Activated T-cell treated with anti-CD3 and anti-CD28 coated beads for 1 hour (primary cell): ENCODE results near the gene HAUS1.
"Not testable (repeated sequence)": the region's sequence is repeated elsewhere in the genome, so short reads cannot be mapped to it uniquely, and the experiment has no call there.

ENCODE experiments used
- DNase-seq: peaks from one replicate; pipeline ENCODE4 v3.0.0-alpha.2; 2020; ENCODE audit warnings: low read depth

The HAUS1 gene

DNA sequence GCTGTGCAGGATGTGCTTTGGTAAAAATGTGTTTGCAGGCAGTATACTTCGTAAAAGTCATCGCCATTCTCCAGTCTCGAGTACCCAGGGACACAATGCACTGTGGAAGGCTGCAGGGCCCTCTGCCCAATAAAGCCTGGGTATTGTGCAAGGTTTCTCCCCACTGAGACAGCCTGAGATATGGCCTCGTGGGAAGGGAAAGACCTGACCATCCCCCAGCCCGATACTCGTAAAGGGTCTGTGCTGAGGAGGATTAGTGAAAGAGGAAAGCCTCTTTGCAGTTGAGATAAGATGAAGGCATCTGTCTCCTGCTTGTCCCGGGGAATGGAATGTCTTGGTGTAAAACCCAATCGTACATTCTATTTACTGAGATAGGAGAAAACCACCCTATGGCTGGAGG is 15.7 kb upstream of the HAUS1 start:
- DNase-seq, result not testable (repeated sequence)

DNA sequence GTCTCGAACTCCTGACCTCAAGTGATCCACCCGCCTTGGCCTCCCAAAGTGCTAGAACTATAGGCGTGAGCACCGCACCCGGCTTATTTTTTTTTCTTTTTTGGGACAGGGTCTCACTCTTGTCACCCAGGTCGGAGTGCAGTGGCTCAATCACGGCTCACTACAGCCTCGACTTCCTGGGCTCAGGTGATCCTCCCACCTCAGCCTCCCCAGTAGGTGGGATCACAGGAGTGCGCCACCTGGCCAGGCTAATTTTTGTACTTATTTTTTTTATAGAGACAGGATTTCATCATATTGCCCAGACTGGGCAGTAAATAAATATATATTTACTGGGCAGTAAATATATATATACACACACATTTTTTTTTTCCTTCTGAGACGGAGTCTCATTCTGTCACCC is 8.7 kb upstream of the HAUS1 start:
- no peak for DNase-seq

DNA sequence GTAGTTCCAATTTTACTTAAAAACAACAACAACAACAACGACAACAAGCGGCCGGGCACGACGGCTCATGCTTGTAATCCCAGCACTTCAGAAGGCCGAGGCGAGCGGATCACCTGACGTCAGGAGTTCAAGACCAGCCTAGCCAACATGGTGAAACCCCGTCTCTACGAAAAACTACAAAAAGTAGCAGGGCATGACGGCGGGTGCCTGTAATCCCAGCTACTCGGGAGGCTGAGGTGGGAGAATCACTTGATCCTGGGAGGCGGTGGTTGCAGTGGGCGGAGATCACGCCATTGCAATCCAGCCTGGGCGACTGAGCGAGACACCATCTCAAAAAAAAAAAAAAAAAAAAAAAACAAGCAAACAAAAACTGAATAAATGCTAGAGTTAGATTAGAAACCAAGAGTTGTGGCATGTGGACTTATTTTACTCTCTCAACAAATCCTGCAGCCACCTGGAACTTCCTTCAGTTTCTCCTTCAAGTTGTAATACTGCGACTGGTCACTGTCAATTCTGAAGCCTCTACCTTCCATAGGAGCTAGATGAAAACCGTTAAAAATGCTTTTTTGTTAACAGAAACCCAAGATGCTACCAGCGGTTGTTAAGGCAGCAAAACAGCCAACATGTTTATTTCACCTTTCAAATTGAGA is 7.4 kb upstream of the HAUS1 start:
- DNase-seq, result no peak

DNA sequence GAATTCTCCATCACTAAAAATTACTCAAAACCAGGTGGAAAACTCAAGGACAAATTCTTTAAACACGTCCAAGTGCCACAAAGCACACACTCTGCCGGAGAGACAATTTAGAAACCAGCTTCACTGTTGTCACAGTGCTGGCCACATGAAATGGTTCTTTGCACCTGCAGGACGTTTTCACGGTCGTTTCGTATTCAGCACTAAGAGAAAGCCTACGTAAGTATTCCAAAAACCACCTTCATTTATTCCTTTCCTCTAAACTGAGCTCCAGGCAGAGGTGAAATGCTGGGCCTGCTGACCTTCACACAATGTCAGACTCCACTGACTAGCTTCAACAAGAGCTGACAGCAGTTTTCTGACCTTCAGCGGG is 6.8 kb upstream of the HAUS1 start:
- DNase-seq, result no peak

DNA sequence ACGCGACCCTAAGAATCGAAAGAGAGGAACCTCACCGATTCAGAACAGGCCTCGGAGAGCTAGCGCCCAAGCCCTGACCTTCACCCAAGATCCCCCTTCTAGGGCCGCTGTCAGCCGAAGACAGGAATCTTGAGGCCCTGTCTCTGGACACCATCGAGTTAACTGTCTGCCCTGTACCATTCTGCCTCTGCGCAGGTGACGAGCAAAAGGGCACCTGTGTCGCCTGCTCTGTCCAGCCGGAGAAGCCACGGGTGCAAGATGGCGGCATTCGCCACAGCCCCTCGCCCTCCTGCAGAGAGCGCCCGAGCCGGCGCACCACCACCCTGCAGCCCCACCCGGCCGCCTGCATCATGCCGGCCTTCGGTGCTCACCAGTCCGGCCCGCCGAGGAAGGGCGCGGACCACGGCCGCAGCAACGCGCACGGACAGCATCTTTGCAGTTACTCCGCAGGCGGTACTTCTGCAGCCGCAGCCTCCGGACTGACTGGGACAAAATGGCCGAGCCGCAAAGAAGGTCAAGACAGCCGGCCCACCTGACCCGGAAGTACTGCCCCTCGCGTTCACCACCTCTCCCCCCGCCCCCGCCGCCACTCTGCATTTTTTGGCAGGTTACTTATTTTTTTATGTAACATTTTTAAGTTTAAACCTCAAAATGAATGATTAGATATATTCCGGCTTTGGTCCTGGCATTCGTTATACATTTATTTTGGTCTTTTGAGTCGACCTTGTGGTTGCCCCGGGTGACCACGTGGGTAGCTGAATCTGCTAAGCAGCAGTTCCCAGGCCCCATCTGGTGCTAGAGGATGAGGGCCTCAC is 6.2 kb upstream of the HAUS1 start, which contains the start of gene ATP5F1A:
Gene ATP5F1A (minus strand): TSS at position 496 of the 815 bp plus-strand sequence. CDS start 65 bp downstream, at position 431.
- DNase-seq, result peak; percentile 81

DNA sequence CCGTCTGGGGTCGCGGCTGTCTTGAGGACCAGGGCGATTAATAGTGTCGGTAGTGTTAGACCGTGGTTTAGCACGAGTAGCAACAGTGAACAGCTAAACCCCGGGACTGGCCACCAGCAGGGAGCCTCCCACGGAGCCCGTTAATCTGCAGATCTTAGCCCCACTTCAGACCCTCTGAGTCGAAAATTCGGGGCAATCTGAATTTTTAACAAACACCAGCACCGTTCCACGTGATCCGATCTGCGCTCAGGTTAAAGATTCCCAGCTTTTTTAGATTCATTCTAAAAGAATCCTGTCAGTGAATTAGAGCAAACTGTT is 5.6 kb upstream of the HAUS1 start:
- DNase-seq, result no peak

DNA sequence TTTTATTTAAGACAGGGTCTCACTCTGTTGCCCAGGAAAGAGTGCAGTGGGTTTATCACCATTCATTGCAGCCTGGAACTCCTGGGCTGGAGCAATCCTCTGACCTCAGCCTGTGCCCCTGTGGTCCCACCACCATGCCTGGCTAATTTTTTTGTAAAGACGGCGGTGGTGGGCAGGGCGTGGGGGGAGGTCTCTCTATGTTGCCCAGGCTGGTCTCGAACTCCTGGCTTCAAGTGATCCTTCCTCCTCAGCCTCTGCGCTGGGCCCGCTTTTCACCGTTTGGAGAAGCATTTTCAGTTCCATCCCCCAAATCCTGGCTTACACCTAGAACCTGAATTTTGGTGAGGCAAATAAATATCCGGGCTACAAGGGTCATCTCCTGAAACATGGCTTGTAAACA is 4.7 kb upstream of the HAUS1 start:
- no peak for DNase-seq

DNA sequence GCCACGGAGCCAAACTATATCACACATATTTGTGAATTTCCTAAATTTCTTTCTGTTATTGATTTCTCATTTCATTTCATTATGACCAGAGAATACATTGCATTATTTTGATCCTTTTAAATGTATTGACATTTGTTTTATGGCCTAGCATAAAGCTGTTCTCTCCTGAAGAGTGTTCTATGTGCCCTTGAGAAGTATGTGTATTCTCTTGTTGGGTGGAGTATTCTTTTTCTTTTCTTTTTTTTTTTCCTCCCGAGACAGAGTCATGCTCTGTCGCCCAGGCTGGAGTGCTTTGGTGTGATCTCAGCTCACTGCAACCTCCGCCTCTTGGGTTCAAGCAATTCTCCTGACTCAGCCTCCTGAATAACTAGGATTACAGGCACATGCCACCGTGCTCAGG is 5.2 kb downstream of the HAUS1 start:
- DNase-seq, result no peak

DNA sequence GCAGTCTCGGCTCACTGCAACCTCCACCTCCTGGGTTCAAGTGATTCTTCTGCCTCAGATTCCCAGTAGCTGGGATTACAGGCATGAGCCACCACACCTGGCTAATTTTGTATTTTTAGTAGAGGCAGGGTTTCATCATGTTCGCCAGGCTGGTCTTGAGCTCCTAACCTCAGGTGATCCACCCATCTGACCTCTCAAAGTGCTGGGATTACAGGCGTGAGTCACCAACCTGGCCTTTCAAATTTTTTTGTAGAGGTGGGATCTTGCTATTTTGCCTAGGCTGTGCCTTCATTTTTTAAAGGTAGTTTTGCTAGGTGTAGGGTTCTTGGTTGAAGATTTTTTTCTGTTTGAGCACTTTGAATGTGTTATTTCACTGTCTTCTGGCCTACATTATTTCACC is 6.2 kb downstream of the HAUS1 start:
- no peak for DNase-seq

DNA sequence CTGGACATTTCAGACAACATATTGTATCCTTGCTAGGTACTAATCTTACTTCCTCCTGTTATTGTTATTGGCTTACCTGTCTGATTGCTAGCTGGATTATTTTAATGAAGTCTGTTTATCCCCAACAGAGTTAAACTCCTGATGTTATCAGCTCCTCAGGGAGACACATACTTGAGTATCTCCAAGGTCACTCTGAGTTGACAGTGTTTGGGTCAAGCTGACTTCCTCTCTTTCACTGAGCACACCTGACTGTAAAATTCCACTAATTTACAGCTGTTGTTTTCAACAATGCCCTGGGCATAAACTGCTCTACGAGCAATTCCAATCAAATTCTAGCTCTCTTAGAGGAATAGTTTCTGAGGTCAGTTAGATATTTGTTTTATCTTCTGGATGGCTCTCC is 9.6 kb downstream of the HAUS1 start:
- DNase-seq, result no peak

DNA sequence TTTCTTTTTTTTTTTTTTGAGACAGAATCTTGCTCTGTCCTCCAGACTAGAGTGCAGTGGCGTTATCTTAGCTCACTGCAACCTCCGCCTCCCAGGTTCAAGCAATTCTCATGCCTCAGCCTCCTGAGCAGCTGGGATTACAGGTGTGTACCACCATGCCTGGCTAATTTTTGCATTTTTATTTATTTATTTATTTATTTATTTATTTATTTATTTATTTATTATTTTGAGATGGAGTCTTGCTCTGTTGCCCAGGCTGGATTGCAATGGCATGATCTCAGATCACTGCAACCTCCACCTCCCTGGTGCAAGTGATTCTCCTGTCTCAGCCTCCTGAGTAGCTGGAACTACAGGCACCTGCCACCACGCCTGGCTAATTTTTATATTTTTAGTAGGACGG is 22.4 kb downstream of the HAUS1 start:
- not testable (repeated sequence) for DNase-seq

DNA sequence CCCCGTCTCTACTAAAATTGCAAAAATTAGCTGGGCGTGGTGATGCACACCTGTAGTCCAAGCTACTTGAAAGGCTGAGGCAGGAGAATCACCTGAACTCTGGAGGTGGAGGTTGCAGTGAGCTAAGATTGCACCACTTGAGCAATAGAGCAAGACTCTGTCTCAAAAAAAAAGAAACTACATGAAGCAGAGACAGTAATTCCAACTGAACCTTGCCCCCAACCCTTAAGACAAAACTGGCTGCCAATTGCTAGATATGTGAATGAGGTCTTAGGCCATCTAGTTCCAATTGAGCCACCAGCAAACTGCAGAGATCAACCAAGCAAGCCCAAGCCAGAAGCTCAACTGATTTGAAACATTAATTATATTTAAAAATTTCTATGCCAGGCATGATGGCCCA is 25.9 kb downstream of the HAUS1 start:
- no peak for DNase-seq

DNA sequence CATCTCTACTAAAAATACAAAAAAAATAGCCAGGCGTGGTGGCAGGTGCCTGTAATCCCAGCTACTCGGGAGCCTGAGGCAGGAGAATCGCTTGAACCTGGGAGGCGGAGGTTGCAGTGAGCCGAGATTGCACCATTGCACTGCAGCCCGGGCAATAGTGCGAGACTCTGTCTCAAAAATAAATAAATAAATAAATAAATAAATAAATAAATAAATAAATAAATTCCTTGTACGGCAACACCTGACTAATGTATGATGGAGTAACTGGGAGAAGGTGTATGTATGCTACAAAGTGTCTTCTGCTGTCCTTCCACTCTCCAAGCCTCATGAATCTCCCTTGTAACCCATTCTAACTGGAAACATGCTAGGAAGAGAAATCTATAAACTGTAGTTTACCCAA is 26.4 kb downstream of the HAUS1 start:
- not testable (repeated sequence) for DNase-seq

DNA sequence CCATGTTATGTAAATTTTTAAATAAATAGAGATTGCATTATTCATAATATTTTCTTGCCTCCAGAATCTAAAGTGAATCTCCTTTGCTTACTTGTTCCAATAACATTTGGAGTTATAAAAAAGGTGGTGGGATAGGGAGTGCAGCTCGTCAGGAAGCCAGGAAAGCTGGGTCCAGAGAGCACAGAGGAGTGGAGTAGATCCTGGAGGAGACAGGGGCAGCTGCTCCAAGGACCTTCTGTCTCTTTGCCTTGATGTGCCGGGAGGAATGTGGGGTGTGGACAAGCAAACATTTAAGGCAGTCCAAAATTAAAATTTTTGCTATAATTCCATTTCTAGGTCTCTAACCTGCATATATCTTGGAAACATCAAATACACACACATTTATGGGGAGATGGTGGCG is 29.3 kb downstream of the HAUS1 start:
- DNase-seq, result no peak

DNA sequence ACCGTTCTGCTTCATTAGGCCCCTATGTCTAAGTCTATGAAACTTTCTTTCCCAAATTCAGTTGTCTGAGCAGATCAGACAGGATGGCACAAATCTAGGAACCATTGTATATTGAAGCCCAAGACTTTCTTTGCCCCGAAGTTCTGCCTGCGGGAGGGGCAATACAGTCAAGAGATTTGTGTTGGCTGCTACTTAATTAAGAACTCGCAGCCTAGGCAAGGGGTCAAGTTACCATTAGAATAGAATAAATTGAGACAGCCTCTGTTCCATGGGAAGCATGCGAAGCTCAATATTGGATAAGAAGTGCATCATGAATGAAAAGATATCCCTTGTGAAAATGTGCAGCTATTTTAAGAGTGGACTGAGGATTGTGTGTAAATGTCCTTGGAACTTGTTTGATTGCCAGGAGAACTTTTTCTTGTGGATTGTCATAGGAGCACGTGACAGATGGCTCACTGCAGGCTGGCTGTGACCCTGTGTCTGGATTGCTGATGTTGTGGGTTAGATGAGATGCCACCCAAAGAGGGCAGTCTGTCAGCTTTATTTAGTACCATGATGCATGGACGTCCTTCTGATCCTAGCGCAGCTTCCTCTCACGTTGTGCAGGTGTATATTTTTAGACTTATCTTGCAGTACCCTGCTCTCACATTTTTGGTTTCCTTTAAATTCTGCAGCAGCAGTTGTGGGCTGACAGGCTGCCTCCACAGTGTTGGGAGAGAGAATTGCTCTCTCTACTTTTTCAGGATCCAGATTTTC is 30.9 kb downstream of the HAUS1 start:
- no peak for DNase-seq

DNA sequence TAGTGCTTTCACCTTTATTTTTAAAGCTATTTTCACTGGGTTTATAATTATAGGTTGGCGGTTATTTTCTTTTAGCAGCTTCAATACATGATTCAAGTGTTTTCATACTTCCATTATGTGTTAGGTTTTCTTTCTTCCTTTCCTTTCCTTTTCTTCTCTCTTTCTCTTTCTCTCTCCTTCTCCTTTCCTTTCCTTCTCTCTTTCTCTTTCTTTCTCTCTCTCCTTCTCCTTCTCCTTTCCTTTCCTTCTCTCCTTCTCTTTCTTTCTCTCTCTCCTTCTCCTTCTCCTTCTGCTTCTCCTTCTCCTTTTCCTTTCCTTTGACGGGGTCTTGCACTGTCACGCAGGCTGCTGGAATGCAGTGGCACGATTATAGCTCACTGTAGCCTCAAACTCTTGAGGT is 36.0 kb downstream of the HAUS1 start:
- no peak for DNase-seq

DNA sequence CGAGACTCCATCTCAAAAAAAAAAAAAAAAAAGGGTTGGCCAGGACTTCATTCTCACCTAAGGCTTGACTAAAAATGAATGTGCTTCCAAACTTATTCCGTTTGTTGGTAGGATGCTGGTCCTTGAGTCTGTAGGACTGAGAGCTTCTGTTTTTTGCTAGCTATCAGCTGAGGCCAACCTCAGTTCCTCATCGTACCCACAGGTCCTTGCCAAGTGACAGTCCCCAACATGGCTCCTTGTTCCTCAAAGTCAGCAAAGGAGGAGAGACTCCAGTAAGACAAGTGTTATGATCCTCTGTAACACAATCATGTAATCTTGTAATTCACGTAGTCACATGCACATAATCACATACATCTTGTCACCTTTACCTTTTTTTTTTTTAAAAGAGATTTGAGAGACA is 37.0 kb downstream of the HAUS1 start:
- no peak for DNase-seq

DNA sequence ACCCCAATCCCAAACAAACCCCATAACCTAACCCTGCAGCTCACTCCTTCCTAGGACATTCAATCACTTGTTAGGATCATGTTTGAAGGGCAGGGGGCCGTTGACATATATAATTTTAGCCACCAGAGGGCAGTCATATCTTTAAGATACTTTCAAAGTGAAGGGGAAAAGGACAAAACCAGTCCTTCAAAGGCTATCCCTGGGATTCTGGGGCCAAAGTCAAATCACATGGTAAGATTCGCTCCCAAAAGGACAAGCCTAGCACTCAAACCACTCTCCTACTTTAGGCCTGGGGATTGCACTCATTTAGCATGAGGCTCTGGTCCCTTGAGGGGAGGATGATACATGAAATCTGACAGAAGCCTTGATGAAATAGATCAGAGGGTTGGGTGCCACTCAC is 44.6 kb downstream of the HAUS1 start:
- no peak for DNase-seq

DNA sequence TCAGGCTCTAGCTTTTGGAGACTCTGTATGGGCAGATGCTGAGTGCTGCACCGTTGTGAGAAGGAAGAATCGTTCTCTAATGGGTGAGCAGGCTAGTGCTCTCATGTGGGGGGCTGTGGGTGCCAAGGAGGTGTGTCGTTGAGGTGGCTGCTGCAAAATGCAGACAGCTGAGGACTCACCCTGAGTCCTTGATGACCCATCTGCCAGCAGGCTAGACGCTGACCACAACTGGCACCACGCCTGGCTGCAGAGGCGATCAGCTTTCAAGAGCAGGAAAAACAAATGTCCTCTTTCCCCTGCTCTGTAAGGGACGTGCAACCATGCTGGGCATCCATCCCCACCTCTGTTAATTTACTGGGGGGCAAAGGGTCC is 48.2 kb downstream of the HAUS1 start:
- DNase-seq, result no peak

DNA sequence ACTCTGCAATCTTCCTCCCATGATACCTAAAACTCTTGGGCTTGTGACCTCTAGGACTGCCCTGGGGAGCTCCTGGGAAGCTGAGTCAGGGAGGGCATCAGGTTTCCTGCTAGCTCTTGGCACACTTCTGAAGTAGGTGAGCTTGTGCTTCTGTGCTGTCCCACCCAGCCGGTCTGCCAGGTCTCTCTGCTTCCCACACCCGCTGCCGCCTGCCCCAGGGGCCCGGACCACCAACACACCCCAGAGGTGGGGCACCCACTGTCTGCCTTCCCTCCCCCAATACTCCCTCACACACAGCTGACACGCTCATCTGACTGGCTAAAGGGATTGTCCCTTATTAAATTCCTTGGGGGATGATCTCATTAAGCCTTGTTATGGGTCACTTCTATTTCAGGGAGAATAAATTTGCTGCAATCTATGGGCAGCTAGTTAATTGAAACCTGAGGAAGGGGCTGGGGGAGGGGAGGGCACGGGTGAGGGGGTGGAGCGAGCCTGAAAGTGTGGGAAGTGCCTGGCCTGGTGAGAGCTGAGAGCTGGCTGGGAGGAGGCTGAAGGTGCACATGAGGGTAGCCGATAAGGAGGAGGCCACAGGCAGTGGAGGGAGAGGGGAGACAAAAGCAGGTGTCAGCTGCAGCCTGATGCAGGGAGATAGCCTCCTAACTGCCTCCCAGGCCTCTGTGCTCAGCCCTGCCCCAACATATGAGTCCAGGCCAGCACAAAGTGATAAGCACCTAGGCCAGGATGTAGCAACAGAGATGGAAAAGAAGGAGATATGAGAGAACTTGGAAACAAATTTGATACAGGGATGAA is 48.8 kb downstream of the HAUS1 start:
- DNase-seq, result no peak

DNA sequence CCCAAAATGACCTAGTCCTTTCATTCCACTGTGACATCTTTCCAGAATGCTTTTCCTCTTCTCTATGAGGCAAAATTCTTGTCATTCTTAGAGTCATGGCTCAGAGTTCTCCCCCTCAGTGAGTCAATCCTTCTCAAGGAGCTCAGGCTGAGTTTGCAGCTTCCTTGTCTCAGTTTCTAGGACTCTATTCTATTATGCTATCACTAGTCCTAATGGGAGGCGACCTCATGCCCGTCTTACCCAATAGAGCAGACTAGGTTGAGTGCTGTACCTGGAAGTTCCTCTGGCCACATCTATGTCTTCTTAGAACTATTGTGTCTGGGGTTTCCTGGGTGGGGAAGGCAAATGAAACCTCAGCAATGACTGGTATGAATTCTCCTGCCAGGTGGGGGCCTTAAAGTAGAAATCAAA is 51.5 kb downstream of the HAUS1 start:
- DNase-seq, result no peak

DNA sequence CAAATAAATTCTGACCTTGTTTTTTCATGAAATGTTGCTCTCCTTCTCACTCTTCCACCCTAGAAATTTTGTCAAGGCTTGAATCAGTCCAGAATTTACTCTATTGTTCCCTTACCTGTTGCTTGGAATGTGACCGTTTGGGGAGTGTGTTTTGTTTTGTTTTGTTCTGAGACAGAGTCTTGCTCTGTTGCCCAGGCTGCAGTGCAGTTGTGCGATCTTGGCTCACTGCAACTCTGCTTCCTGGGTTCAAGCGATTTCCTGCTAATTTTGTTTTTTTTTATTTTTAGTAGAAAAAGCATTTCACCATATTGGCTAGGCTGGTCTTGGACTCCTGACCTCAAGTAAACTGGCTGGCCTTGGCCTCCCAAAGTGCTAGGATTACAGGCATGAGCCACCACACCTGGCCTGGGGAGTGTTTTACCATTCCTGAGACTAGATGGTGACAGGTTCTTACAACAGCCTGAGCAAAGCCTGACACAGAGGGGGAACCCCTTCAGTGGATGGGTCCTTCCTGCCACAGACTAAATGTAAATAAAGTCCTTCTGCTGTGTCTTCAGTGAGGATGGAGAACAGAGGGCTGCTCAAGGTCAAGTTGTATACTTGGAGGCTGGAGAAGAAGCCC is 52.0 kb downstream of the HAUS1 start:
- no peak for DNase-seq
